Esophagus muscularis mucosa (tissue), 4 donors: ENCODE data around the gene TMUB1. TPM values are rescaled to one million over a fixed set of nuclear protein-coding genes. Genes with fewer than 3 reads are reported as not detected.

Source experiments
- DNase-seq: peaks from one replicate; pipeline ENCODE4 v3.0.0-alpha.2; 2017; ENCODE audit errors: extremely low spot score
- H3K27ac ChIP-seq, 4 donors: fragments of 200-600 bp; sonication (generic); replicated peaks in 1 of 4; 1 replicate in 3 of 4; 2 replicates in 1 of 4; pipeline ENCODE4 v1.5.1; 2016 to 2019; ENCODE audit warnings: mild to moderate bottlenecking in 1 of 4
- H3K27me3 ChIP-seq, 4 donors: fragments of 200-600 bp; sonication (generic); one replicate each; pipeline versions ENCODE4 v1.5.1 to v1.6.0; 2016 to 2019
- H3K36me3 ChIP-seq, 4 donors: fragments of 200-600 bp; sonication (generic); one replicate each; pipeline ENCODE4 v1.5.1; 2016 to 2019
- H3K4me1 ChIP-seq, 4 donors: fragments of 200-600 bp; sonication (generic); one replicate each; pipeline ENCODE4 v1.5.1; 2016 to 2019
- H3K4me3 ChIP-seq, 4 donors: fragments of 200-600 bp; sonication (generic); 1 replicate in 2 of 4; 2 replicates in 2 of 4; pipeline ENCODE4 v1.5.1; 2016 to 2019; ENCODE audit warnings: mild to moderate bottlenecking in 4 of 4, moderate library complexity in 1 of 4
- H3K9me3 ChIP-seq, 4 donors: fragments of 200-600 bp; sonication (generic); 1 replicate in 3 of 4; 2 replicates in 1 of 4; pipeline ENCODE4 v1.5.1; 2016 to 2019
- EP300 ChIP-seq: sonication (generic); formaldehyde crosslinking; IDR thresholded peaks from one replicate; pipeline ENCODE4 v1.6.1; 2017; ENCODE audit warnings: antibody characterized with exemption
- POLR2A ChIP-seq: fragments of 450-650 bp; IDR thresholded peaks from one replicate; pipeline ENCODE4 v1.6.1; 2017; ENCODE audit warnings: antibody characterized with exemption, moderate library complexity, mild to moderate bottlenecking, low read depth
- POLR2AphosphoS5 ChIP-seq, 2 donors: sonication (generic); formaldehyde crosslinking; IDR thresholded peaks; one replicate each; pipeline ENCODE4 v1.6.1; 2017; ENCODE audit warnings: antibody characterized with exemption in 2 of 2
- WGBS: methylation state at CpG from one replicate; pipeline ENCODE4 v1.1.5; 2018; 5-methylcytosine and 5-hydroxymethylcytosine counted together
- intact Hi-C: fragments of 100-400 bp; cut with DNase I; formaldehyde crosslinking; loops from one replicate; pipeline ENCODE4 v1.15.1; 2023
- total RNA-seq, 4 donors: library from RNA; depleted of rRNA; stranded (reverse); fragments of >200 nt; gene quantifications; one replicate each; pipeline versions ENCODE4 v1.1.0 to v1.2.1, GENCODE V29; 2016
- TF ChIP-seq, protein P1 (sequence below), 3 experiments: fragments of 200-600 bp in 2 of 3; fragments of 450-650 bp in 1 of 3; sonication (generic) in 2 of 3; IDR thresholded peaks; one replicate each; pipeline ENCODE4 v1.5.1; 2017 to 2019; ENCODE audit warnings: antibody characterized with exemption in 3 of 3, mild to moderate bottlenecking in 2 of 3, moderate library complexity in 1 of 3

Gene TMUB1
- total RNA-seq, 4 donors from 2014 or later = 39.0 to 66.6 (median 51.4) TPM

DNA sequence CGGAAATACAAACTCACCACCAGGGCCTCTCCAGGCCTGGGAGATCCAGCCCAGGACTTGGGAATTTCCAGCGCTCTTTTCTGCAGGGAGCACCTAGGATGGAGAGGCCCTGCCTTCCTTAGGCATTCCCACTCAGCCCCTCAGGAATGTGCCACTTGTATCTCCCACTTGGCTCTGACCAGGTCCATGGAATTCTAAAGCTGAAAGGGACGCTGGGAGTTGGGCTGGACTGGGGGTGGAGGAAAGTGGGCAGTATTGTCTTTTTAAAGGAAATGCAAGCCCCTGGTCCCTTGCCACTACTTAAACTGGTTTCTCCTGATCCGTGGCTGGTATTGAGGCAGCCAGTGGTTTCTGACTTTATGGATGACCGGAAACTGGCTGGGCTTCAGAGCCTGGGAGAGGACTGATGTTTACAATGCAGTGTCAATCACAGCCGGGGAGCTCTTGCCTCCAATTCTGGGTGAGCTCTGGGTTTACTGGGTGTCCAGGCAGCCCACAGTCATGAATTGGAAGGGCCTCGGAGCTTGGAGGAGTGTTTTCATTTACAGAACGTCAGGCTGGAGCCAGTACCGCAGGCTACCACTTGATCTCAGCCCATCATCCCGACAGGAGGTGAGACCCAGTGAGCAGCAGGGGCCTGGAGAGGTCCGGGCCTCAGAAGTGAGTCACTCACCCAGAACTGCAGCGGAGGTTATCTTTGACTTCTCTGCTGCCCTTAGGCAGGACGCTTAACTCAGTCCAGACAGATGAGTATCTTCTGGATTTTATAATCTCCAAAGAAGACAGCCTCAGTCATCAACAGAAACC, 30.3 kb upstream of the TMUB1 start:
- TF ChIP-seq, protein P1, sequence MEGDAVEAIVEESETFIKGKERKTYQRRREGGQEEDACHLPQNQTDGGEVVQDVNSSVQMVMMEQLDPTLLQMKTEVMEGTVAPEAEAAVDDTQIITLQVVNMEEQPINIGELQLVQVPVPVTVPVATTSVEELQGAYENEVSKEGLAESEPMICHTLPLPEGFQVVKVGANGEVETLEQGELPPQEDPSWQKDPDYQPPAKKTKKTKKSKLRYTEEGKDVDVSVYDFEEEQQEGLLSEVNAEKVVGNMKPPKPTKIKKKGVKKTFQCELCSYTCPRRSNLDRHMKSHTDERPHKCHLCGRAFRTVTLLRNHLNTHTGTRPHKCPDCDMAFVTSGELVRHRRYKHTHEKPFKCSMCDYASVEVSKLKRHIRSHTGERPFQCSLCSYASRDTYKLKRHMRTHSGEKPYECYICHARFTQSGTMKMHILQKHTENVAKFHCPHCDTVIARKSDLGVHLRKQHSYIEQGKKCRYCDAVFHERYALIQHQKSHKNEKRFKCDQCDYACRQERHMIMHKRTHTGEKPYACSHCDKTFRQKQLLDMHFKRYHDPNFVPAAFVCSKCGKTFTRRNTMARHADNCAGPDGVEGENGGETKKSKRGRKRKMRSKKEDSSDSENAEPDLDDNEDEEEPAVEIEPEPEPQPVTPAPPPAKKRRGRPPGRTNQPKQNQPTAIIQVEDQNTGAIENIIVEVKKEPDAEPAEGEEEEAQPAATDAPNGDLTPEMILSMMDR (IDR thresholded peaks at IDR 0.05) = no peak
- TF ChIP-seq POLR2AphosphoS5 (IDR thresholded peaks at IDR 0.05) (no peak), EP300 (no peak), POLR2A (no peak)
- Histone ChIP-seq H3K4me3 (no peak overlapping the region), H3K27ac (no peak overlapping the region), H3K36me3 (peaks cover 4 to 21% (median 20%) of the 10 kb centered on the region in 4 donors), H3K4me1 (peaks cover 17 to 65% (median 50%) of the 10 kb centered on the region in 4 donors), H3K9me3 (no peaks in the 10 kb centered on the region), H3K27me3 (no peaks in the 10 kb centered on the region)
- no peak for DNase-seq
- WGBS = 53% methylated on average over 11 of the region's 13 CpGs
- intact Hi-C loops = loop anchor here (5.0 kb wide), 2 partner anchors 51 to 86 kb away; partner anchors contain the start of gene ABCB8

DNA sequence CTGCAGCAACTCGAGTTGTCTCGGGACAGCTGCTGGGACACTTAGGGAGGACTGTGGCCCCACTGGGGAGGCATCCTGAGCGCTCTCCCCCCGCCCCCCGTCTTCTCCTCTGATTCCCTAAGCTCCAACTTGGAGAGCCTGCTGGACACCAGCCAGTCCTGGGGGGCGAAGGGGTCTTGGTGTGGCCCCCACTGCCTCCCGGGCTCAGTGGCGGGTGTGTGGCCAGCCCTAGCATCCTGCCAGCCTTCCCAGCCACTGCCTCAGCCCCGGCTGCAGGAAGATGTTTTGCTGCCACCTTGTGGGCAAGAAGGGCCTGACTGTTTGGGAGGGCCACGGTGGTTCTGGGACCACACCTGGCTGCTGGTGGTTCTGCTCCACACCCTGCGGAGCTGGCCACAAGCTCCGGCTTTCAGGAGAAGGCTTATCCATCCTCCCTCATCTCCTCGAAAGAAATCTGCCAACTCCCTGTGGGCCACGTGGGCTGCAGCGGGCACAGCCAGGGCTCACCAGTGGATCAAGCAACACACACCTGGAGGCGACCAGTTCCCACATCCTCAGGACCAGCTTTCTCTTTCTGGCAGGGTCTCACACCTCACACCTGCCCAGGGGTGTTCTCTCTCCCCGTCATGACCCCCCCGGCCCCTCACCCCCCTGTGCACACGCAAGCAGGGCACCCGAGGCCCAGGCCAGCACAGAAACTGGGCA, 27.8 kb upstream of the TMUB1 start:
- H3K36me3 ChIP-seq = peaks cover 0 to 4% (median 0%) of the 10 kb centered on the region in 4 donors
- 14% methylated on average over 6 of the region's 20 CpGs for WGBS
- peak; percentile 95 for DNase-seq
- intact Hi-C loops = loop anchor here (5.0 kb wide), 2 partner anchors 49 to 84 kb away; partner anchors contain the start of gene ABCB8
- H3K27ac ChIP-seq = peak overlapping the region in 2 of 4 donors; percentile 5 to 20
- peaks cover 17 to 58% (median 46%) of the 10 kb centered on the region in 4 donors for H3K4me1 ChIP-seq
- TF ChIP-seq, protein P1 (IDR thresholded peaks at IDR 0.05) = peak; percentile 88 to 96 (median 88)
- no peak for TF ChIP-seq EP300
- TF ChIP-seq POLR2AphosphoS5 (IDR thresholded peaks at IDR 0.05) = peak; percentile 47 to 70
- no peak overlapping the region for H3K4me3 ChIP-seq
- no peaks in the 10 kb centered on the region for H3K27me3 ChIP-seq
- no peaks in the 10 kb centered on the region for H3K9me3 ChIP-seq

DNA sequence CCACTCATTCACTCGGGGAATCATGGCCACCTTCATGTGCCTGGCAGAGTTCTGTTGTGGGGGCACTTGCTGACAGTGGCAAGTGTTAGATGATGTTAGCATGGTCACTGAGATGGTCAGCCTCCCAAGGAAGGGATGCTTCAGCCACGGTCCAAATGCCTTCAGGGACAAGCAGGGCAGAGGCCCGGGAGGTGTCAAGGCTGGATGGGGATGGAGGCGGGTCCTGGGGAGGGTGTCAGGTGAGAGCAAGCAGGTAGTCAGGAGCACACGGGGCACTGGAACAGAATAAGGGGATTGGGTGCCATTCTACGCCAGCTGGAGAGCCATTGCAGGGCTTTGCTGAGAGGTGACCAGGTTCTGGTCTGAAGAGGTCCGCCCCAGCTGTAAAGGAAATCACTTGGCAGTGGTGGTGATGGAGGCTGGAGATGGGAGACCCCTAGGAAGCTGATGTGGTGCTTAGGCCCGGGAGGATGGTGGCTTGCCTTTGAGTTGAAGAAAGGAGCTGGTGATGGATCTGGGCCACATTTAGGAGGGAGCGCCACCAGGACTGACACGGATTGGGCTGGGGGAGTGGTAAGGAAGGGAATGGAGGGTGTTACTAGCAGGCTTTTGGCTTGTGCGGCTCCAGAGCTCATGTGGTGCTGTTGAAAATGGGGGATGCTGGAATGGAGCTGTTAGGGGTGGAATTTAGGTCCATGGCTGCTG, 27.1 kb upstream of the TMUB1 start:
- H3K27ac ChIP-seq = peak overlapping the region in 2 of 4 donors; percentile 27 to 34
- H3K9me3 ChIP-seq = no peaks in the 10 kb centered on the region
- 73% methylated on average over 10 of the region's 11 CpGs for WGBS
- no peaks in the 10 kb centered on the region for H3K27me3 ChIP-seq
- TF ChIP-seq, protein P1 (IDR thresholded peaks at IDR 0.05) = no peak
- TF ChIP-seq POLR2AphosphoS5 (IDR thresholded peaks at IDR 0.05) = no peak
- TF ChIP-seq POLR2A = no peak
- no peak for TF ChIP-seq EP300
- intact Hi-C loops = loop anchor here (5.0 kb wide), 2 partner anchors 48 to 83 kb away; partner anchors contain the start of gene ABCB8
- H3K4me1 ChIP-seq = peaks cover 14 to 51% (median 39%) of the 10 kb centered on the region in 4 donors
- DNase-seq = no peak
- peaks cover 0 to 4% (median 0%) of the 10 kb centered on the region in 4 donors for H3K36me3 ChIP-seq
- H3K4me3 ChIP-seq = no peak overlapping the region

DNA sequence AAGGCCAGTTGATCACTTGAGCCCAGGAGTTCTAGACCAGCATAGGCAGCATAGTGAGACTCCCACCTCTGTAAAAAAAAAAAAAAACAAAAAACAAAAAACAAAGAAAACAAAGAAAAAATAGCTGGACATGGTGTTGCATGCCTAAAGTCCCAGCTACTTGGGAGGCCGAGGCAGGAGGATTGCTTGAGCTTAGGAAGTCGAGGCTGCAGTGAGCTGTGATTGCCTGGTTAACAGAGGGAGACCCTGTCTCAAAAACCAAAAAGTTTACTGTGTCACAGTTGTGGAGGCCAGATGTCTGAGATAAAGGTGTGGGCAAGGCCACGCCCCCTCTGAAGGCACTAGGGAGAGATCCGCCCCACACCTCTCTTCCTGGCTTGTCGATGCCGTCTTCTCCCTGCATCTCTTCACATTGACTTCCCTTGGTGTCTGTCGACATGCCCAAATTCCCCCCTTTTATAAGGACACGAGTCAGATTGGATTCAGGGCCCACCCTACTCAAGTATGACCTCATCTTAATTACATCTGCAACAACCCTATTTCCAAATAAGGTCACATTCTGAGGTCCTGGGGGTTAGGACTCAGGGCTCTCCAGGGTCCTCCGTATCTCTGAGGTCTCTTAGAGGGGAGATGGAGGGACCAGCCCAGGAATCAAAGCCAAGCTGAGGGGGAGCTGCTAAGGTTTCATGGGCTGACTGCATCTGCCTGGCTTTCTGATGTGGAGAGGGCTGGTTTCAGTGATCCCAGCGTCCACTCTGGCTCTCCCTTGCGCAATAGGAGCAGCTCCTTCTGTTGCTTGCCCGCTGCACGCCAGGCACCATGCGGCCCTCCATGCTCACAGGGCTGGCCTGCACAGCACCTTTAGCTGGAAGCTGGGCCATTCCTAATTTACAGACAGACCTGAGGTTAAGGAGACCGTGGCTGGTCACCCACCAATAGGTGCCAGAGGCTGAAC, 26.1 kb upstream of the TMUB1 start:
- Histone ChIP-seq H3K4me3 (no peak overlapping the region), H3K27ac (peak overlapping the region in 3 of 4 donors; percentile 27 to 41 (median 34)), H3K27me3 (no peaks in the 10 kb centered on the region), H3K36me3 (peaks cover 0 to 9% (median 2%) of the 10 kb centered on the region in 4 donors), H3K4me1 (peaks cover 16 to 52% (median 40%) of the 10 kb centered on the region in 4 donors), H3K9me3 (no peaks in the 10 kb centered on the region)
- TF ChIP-seq POLR2AphosphoS5 (IDR thresholded peaks at IDR 0.05) (no peak), POLR2A (no peak), EP300 (no peak)
- TF ChIP-seq, protein P1 (IDR thresholded peaks at IDR 0.05) = no peak
- no peak for DNase-seq
- intact Hi-C loops = loop anchor here (5.0 kb wide), 2 partner anchors 47 to 82 kb away; partner anchors contain the start of gene ABCB8
- WGBS = 70% methylated on average over 15 of the region's 15 CpGs
